H1 (cell line): ENCODE results near the gene AOPEP. TPM values are rescaled to one million over a fixed set of nuclear protein-coding genes. Genes with fewer than 3 reads are reported as not detected.

Experiments
- CREB1 ChIP-seq: IDR thresholded peaks from 2 replicates; pipeline ENCODE4 v1.6.1; 2012; ENCODE audit warnings: inconsistent platforms
- CTBP2 ChIP-seq: IDR thresholded peaks from 2 replicates; pipeline ENCODE4 v1.7.0; 2011; ENCODE audit warnings: borderline replicate concordance, mild to moderate bottlenecking, moderate library complexity, mixed read lengths, low read length; ENCODE audit not compliant: insufficient read depth, insufficient read length
- HDAC2 ChIP-seq, 2 experiments: fragments of 300-600 bp in 1 of 2; sonication (generic) in 1 of 2; IDR thresholded peaks; 2 replicates each; pipeline ENCODE4 v1.6.1; 2011 to 2012; ENCODE audit warnings: low read depth in 2 of 2, low read length in 2 of 2, mild to moderate bottlenecking in 2 of 2, moderate library complexity in 2 of 2, borderline replicate concordance in 1 of 2, inconsistent platforms in 1 of 2
- RFX5 ChIP-seq: IDR thresholded peaks from 2 replicates; pipeline ENCODE4 v1.6.1; 2011; ENCODE audit warnings: low read depth, low read length, improper control_type of control experiment, borderline replicate concordance
- SRF ChIP-seq: IDR thresholded peaks from 2 replicates; pipeline ENCODE4 v1.6.1; 2011; ENCODE audit warnings: mild to moderate bottlenecking, low read depth, low read length, moderate library complexity
- TCF12 ChIP-seq: IDR thresholded peaks from 2 replicates; pipeline ENCODE4 v1.6.1; 2011; ENCODE audit warnings: low read depth, mild to moderate bottlenecking, low read length
- polyA plus RNA-seq, 7 experiments: library from polyadenylated mRNA; depleted of rRNA in 3 of 7; stranded (reverse) in 5 of 7; unstranded in 2 of 7; fragments of >200 nt in 5 of 7; fragments of 200-250 nt in 2 of 7; gene quantifications; 1 replicate in 5 of 7; 2 replicates in 1 of 7; 4 replicates in 1 of 7; pipeline versions ENCODE4 v1.2.1 to v1.2.3, GENCODE V29; 2011 to 2013; ENCODE audit warnings: missing spikeins in 2 of 7, mixed read lengths in 2 of 7
- total RNA-seq: library from RNA; stranded (reverse); fragmentation: NEBNext Ultra II Directional; extraction: Animal tissue kit (Norgen Biotek cat#: 25700); gene quantifications from 2 replicates; pipeline ENCODE4 v1.2.1, GENCODE V29; 2021
- TF ChIP-seq, protein P1 (sequence below), 3 experiments: IDR thresholded peaks; 1 replicate in 2 of 3; 2 replicates in 1 of 3; pipeline versions ENCODE4 v1.5.1 to v1.6.1; 2011; ENCODE audit warnings: low read length in 3 of 3, mild to moderate bottlenecking in 3 of 3, inconsistent platforms in 2 of 3, low read depth in 1 of 3, moderate library complexity in 1 of 3; ENCODE audit not compliant: insufficient read depth in 1 of 3; ENCODE audit errors: control extremely low read depth in 1 of 3
- TF ChIP-seq, protein P2 (sequence below): IDR thresholded peaks from 2 replicates; pipeline ENCODE4 v1.6.1; 2012; ENCODE audit warnings: inconsistent platforms

The AOPEP gene
- total and polyA plus RNA-seq, 2 of the 8 experiments (the other 6 are each of a cell fraction or from before 2014, with no cell fraction given), result 6.1 to 14.3 TPM

DNA sequence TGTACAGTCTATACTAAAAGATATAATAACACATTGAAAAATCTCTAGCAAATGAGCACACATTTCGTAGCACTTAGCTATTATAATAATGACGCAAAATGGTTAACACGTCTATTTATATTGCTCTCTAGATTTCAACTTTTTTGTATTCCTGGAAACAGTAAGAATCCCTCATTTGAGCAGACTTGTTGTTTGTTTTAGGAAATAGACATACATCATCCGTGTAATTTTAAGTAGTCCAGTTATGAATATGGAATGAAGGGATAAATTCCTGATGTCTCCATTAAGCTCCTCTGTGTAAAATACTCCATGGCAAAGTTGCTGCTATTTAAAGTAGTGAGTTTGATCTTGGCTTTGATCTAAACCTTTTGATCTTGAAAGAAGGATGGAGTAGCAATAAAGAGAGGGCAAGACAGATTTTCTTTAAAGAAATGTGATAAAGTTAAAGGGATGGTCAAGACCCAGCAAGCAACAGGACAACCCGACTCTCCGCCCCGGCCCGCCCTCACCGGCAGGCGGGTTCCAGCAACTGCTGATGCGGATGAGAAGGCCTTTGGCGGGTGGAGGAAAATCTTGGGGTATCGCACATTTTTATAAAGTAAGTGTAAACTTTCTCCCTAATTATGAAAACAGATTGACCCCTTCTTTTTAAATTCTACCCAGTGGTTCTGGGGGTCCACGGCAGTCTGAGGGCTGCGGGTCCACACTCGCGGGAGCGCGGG is 277.4 kb downstream of the AOPEP start (continued):
- TF ChIP-seq CREB1 (no peak), TCF12 (no peak), CTBP2 (no peak), RFX5 (peak; percentile 70), HDAC2 (IDR thresholded peaks at IDR 0.05; ENCODE audit: borderline replicate concordance in 1 of 2, low read depth in 2 of 2, low read length in 2 of 2) (no peak), SRF (no peak)
- TF ChIP-seq, protein P1, sequence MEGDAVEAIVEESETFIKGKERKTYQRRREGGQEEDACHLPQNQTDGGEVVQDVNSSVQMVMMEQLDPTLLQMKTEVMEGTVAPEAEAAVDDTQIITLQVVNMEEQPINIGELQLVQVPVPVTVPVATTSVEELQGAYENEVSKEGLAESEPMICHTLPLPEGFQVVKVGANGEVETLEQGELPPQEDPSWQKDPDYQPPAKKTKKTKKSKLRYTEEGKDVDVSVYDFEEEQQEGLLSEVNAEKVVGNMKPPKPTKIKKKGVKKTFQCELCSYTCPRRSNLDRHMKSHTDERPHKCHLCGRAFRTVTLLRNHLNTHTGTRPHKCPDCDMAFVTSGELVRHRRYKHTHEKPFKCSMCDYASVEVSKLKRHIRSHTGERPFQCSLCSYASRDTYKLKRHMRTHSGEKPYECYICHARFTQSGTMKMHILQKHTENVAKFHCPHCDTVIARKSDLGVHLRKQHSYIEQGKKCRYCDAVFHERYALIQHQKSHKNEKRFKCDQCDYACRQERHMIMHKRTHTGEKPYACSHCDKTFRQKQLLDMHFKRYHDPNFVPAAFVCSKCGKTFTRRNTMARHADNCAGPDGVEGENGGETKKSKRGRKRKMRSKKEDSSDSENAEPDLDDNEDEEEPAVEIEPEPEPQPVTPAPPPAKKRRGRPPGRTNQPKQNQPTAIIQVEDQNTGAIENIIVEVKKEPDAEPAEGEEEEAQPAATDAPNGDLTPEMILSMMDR (IDR thresholded peaks at IDR 0.05; ENCODE audit: control extremely low read depth in 1 of 3, insufficient read depth in 1 of 3, low read depth in 1 of 3, low read length in 3 of 3), result peak in 1 of 3 experiments; percentile 17; a peak in 1 of 4 replicates
- TF ChIP-seq, protein P2, sequence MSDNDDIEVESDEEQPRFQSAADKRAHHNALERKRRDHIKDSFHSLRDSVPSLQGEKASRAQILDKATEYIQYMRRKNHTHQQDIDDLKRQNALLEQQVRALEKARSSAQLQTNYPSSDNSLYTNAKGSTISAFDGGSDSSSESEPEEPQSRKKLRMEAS, result peak; percentile 12; the same call in 1 of the 2 replicates
